Stimulated activated CD8-positive, alpha-beta memory T cell treated with anti-CD3 and anti-CD28 coated beads, Interleukin-15, amount 100 ng/mL, for 4 hours (primary cell): ENCODE data around the gene SDHC.
"Not testable (repeated sequence)": the region's sequence is repeated elsewhere in the genome, so short reads cannot be mapped to it uniquely, and the experiment has no call there.

ENCODE experiments used
- DNase-seq, 2 donors: peaks; one replicate each; pipeline ENCODE4 v3.0.0-alpha.2; 2020; ENCODE audit warnings: low read depth in 2 of 2

The SDHC gene

GRCh38 chr1:161382214-161383019 is 68.2 kb downstream of the SDHC start:
- DNase-seq: no peak

- no peak for DNase-seq
Measured at GRCh38 chr1:161388639-161389038, 74.5 kb downstream of the SDHC start.

- DNase-seq: not testable (repeated sequence)
Measured at GRCh38 chr1:161389158-161389557, 75.0 kb downstream of the SDHC start.

- DNase-seq: peak; percentile 78 to 88
Measured at GRCh38 chr1:161389691-161390558, 75.7 kb downstream of the SDHC start.

- DNase-seq: no peak
Measured at GRCh38 chr1:161390559-161390858, 76.3 kb downstream of the SDHC start.

GRCh38 chr1:161391136-161391535 is 77.0 kb downstream of the SDHC start:
- DNase-seq: not testable (repeated sequence)

- no peak for DNase-seq
Measured at GRCh38 chr1:161391611-161392010, 77.4 kb downstream of the SDHC start.

GRCh38 chr1:161393151-161393550 is 79.0 kb downstream of the SDHC start:
- no peak for DNase-seq

- DNase-seq: not testable (repeated sequence)
Measured at GRCh38 chr1:161397038-161397437, 82.9 kb downstream of the SDHC start.

GRCh38 chr1:161398900-161399256 is 84.7 kb downstream of the SDHC start:
- DNase-seq: no peak

- peak; percentile 80 to 90 for DNase-seq
Measured at GRCh38 chr1:161399257-161399998, 85.2 kb downstream of the SDHC start.

GRCh38 chr1:161402446-161402845 is 88.3 kb downstream of the SDHC start:
- DNase-seq: no peak

GRCh38 chr1:161404051-161404597 is 89.9 kb downstream of the SDHC start:
- no peak for DNase-seq

GRCh38 chr1:161406551-161406950 is 92.4 kb downstream of the SDHC start:
- not testable (repeated sequence) for DNase-seq

GRCh38 chr1:161407451-161407985 is 93.3 kb downstream of the SDHC start:
- DNase-seq: no peak

GRCh38 chr1:161408429-161409052 is 94.4 kb downstream of the SDHC start:
- no peak for DNase-seq

GRCh38 chr1:161409848-161410635 is 95.9 kb downstream of the SDHC start:
- DNase-seq: not testable (repeated sequence)

- DNase-seq: not testable (repeated sequence)
Measured at GRCh38 chr1:161410636-161410970, 96.4 kb downstream of the SDHC start.
